ENCODE measurements around the gene ATP6V0D1. TPM values are rescaled to one million over a fixed set of nuclear protein-coding genes. Genes with fewer than 3 reads are reported as not detected.

ATP6V0D1 gene
- total and polyA plus RNA-seq, 2 experiments from 2014 or later, result 20.6 to 68.7 TPM

GRCh38 chr16:67423015-67423414 lies 57.9 kb downstream of the ATP6V0D1 start:
- no peaks in the 10 kb centered on the region for H3K36me3 ChIP-seq (ENCODE audit: insufficient read depth)
- H3K4me1 ChIP-seq (ENCODE audit: insufficient read depth), result peaks cover 50% of the 10 kb centered on the region
- Mint-ChIP-seq H3K36me3 (ENCODE audit: low read depth) (peaks cover 3% of the 10 kb centered on the region; the same call in 1 of the 3 replicates), H3K9me3 (peaks cover 3% of the 10 kb centered on the region; the same call in 2 of the 3 replicates), H3K4me1 (peaks cover 58% of the 10 kb centered on the region), H3K4me3 (no peak overlapping the region), H3K27ac (peak overlapping the region; percentile 89; the same call in 1 of the 2 replicates), H3K27me3 (ENCODE audit: insufficient read depth, low read depth, poor library complexity) (peaks cover 29% of the 10 kb centered on the region)
- H2AFZ ChIP-seq, result no peak overlapping the region
- ATAC-seq (no peak), DNase-seq (ENCODE audit: low spot score) (no peak)
- no peaks in the 10 kb centered on the region for H3K27me3 ChIP-seq (ENCODE audit: insufficient read depth)
- H3K9me2 ChIP-seq (ENCODE audit: insufficient read depth), result no peaks in the 10 kb centered on the region
- H3F3A ChIP-seq (replicated peaks; ENCODE audit: low read depth), result peaks cover 11% of the 10 kb centered on the region; the same call in 1 of the 2 replicates
- no peaks in the 10 kb centered on the region for H3K79me2 ChIP-seq (replicated peaks; ENCODE audit: insufficient read depth)
- H3K4me2 ChIP-seq, result no peak overlapping the region
- H3K27ac ChIP-seq (ENCODE audit: low read depth), result no peak overlapping the region; the same call in 1 of the 2 replicates
- TF ChIP-seq EZH2phosphoT487 (IDR thresholded peaks at IDR 0.05; ENCODE audit: unreplicated experiment) (no peak), POLR2AphosphoS5 (IDR thresholded peaks at IDR 0.05; ENCODE audit: low read depth) (no peak), JUNB (IDR thresholded peaks at IDR 0.05; ENCODE audit: unreplicated experiment) (no peak)
- H4K20me1 ChIP-seq (replicated peaks; ENCODE audit: insufficient read depth), result no peaks in the 10 kb centered on the region
- H3K4me3 ChIP-seq, result no peak overlapping the region

- H3F3A ChIP-seq (replicated peaks; ENCODE audit: low read depth), result peaks cover 11% of the 10 kb centered on the region; the same call in 1 of the 2 replicates
- H3K27me3 Mint-ChIP-seq (ENCODE audit: insufficient read depth, low read depth, poor library complexity), result peaks cover 22% of the 10 kb centered on the region
- 0 out of 2 replicates have a peak overlapping the region, but pooled peaks have one; percentile 73 for H2AFZ ChIP-seq
- H3K4me1 ChIP-seq (ENCODE audit: insufficient read depth), result peaks cover 48% of the 10 kb centered on the region
- peaks cover 3% of the 10 kb centered on the region; the same call in 1 of the 3 replicates for H3K9me3 Mint-ChIP-seq
- no peaks in the 10 kb centered on the region for H3K36me3 ChIP-seq (ENCODE audit: insufficient read depth)
- TF ChIP-seq ZNF462 (CRISPR knock-in tag; IDR thresholded peaks at IDR 0.05) (peak; percentile 43; the same call in 1 of the 2 replicates), JUNB (IDR thresholded peaks at IDR 0.05; ENCODE audit: unreplicated experiment) (no peak)
- no peaks in the 10 kb centered on the region for H3K9me2 ChIP-seq (ENCODE audit: insufficient read depth)
- no peaks in the 10 kb centered on the region for H4K20me1 ChIP-seq (replicated peaks; ENCODE audit: insufficient read depth)
- H3K27ac ChIP-seq (ENCODE audit: low read depth), result peak overlapping the region; percentile 80; the same call in 1 of the 2 replicates
- H3K79me2 ChIP-seq (replicated peaks; ENCODE audit: insufficient read depth), result no peaks in the 10 kb centered on the region
- no peak overlapping the region for H3K27ac Mint-ChIP-seq
- H3K4me3 Mint-ChIP-seq, result no peak overlapping the region
- peaks cover 47% of the 10 kb centered on the region for H3K4me1 Mint-ChIP-seq
- H3K4me3 ChIP-seq, result no peak overlapping the region
- H3K4me2 ChIP-seq, result peak overlapping the region; percentile 39; the same call in 1 of the 2 replicates
- ATAC-seq, result no peak
- H3K27me3 ChIP-seq (ENCODE audit: insufficient read depth), result no peaks in the 10 kb centered on the region
- DNase-seq (ENCODE audit: low spot score), result peak; percentile 58
- no peaks in the 10 kb centered on the region for H3K36me3 Mint-ChIP-seq (ENCODE audit: low read depth)
Observed at GRCh38 chr16:67421030-67421429, 59.9 kb downstream of the ATP6V0D1 start.
